ENCODE measurements around the gene GRIFIN.

The GRIFIN gene

DNA sequence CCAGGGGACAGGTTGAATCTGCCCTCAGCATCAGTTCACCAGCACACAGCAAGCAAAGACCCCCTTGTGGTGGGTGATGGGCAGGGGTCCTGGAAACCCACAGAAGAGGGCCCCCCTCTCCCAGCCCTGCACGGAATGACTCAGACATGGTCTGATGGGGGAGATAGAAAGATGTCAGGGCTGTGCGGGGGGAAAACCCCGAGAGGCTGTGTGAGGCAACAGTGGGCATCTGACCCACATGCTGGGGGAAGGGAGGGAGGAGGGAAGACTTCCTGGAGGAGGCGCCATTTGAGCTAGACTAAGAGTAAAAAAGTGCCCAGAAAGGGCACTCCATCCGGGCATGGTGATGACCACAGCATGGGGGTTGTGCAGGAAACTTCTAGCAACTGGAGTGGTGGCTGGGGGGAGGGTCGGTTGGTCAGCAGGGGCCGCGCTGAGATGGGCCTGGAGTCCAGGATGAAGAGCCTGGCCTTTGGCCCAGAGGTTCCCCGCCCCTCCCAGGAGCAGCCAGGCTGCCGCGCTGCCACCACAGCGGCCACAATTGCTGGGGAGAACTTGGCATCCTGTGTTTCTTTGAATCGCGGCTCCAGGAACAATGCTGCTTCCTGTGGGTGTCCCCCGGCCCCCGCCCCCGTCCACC is 45.9 kb upstream of the GRIFIN start:
- Histone ChIP-seq H3K36me3 (peaks cover 36% of the 10 kb centered on the region), H3K27ac (no peak overlapping the region), H3K9me3 (ENCODE audit: severe bottlenecking) (no peaks in the 10 kb centered on the region), H3K27me3 (ENCODE audit: insufficient read depth, low read depth, severe bottlenecking) (no peaks in the 10 kb centered on the region), H3K4me3 (ENCODE audit: low read depth, low read length) (no peak overlapping the region)
- no peak for DNase-seq
- TF ChIP-seq, protein P1, sequence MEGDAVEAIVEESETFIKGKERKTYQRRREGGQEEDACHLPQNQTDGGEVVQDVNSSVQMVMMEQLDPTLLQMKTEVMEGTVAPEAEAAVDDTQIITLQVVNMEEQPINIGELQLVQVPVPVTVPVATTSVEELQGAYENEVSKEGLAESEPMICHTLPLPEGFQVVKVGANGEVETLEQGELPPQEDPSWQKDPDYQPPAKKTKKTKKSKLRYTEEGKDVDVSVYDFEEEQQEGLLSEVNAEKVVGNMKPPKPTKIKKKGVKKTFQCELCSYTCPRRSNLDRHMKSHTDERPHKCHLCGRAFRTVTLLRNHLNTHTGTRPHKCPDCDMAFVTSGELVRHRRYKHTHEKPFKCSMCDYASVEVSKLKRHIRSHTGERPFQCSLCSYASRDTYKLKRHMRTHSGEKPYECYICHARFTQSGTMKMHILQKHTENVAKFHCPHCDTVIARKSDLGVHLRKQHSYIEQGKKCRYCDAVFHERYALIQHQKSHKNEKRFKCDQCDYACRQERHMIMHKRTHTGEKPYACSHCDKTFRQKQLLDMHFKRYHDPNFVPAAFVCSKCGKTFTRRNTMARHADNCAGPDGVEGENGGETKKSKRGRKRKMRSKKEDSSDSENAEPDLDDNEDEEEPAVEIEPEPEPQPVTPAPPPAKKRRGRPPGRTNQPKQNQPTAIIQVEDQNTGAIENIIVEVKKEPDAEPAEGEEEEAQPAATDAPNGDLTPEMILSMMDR (IDR thresholded peaks at IDR 0.05; ENCODE audit: low read depth, low read length): no peak

DNA sequence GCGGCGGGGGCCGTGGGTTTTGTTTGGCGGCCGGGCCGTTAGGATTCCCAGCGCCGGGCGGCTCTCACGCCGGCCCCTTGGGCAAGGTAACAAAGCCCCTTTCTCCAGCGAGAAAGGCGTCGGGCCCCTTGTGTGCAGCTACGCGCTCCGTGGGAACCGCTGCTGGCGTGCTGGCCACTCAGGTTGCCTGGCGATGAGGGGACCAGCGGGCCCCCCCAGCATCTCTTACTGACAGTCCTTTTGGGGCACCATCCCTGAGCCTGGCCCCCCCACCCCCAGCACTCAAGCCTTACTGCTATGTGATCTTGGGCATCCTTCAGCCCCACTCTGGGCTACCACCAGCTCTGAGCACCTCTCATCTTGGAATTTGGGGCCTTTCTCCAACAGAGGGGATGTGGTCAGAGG is 45.1 kb upstream of the GRIFIN start:
- no peaks in the 10 kb centered on the region for H3K27me3 ChIP-seq (ENCODE audit: insufficient read depth, low read depth, severe bottlenecking)
- H3K9me3 ChIP-seq (ENCODE audit: severe bottlenecking): no peaks in the 10 kb centered on the region
- TF ChIP-seq, protein P1 (IDR thresholded peaks at IDR 0.05; ENCODE audit: low read depth, low read length): no peak
- no peak for DNase-seq
- no peak overlapping the region for H3K27ac ChIP-seq
- H3K4me3 ChIP-seq (ENCODE audit: low read depth, low read length): no peak overlapping the region
- peaks cover 29% of the 10 kb centered on the region for H3K36me3 ChIP-seq

DNA sequence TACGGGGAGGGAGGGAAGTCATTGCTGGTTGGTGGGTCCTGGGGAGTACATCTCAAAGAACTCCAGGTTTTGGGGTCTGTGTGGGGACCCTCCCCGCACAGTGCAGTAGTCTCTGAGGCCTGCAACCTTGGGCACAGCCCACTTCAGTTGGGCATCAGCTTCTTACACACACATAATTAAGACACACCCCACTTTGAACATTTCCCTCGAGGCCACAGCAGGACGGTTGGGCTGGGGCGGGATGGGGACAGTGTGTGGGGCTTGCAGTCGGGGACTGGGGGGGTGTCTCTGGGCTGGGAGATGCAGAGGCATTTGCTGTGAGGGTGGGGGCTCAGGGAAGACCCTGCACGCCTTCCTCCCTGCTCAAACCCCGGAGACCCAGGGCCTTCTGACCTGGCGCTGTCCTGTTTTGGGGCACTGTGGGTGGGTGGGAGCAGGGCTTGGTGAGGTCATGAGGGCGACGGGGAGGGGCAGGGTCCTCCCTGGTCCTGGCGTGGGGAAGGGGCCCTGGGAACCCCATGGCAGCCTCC is 44.6 kb upstream of the GRIFIN start:
- DNase-seq: no peak
- Histone ChIP-seq H3K36me3 (peaks cover 24% of the 10 kb centered on the region), H3K27ac (no peak overlapping the region; the same call in 1 of the 2 replicates), H3K9me3 (ENCODE audit: severe bottlenecking) (no peaks in the 10 kb centered on the region), H3K27me3 (ENCODE audit: insufficient read depth, low read depth, severe bottlenecking) (no peaks in the 10 kb centered on the region), H3K4me3 (ENCODE audit: low read depth, low read length) (peak overlapping the region; percentile 49)
- TF ChIP-seq, protein P1 (IDR thresholded peaks at IDR 0.05; ENCODE audit: low read depth, low read length): no peak

DNA sequence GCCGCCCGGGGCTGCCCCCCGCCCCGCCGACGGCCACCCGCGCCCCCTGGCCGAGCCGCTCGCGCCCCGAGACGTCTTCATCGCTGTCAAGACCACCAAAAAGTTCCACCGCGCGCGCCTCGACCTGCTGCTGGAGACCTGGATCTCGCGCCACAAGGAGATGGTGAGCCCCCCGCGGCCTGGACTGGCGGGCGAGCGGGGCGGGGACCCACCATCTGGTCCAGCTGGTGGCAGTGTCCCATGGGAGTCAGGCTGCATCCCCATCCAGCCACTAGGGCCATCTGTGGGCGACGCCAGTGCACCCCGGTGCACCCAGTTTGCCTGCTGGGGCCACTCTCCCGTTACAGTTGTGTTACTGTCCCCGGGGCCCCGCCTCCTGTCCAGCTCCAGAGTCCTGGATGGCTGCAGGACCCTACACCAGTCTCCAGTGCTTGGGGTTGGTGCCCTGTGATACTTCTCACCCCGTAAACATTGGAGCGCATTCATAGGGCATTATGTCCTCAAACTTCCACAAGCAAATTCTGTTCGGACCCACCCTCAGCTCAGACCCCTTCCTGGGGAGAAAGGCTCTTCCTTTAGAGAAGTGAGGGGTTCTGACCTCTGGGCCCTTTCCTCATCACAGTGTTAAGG is 44.0 kb upstream of the GRIFIN start:
- TF ChIP-seq, protein P1 (IDR thresholded peaks at IDR 0.05; ENCODE audit: low read depth, low read length): peak; percentile 51
- no peaks in the 10 kb centered on the region for H3K27me3 ChIP-seq (ENCODE audit: insufficient read depth, low read depth, severe bottlenecking)
- H3K27ac ChIP-seq: peak overlapping the region; percentile 4; the same call in 1 of the 2 replicates
- peak; percentile 64 for DNase-seq
- peak overlapping the region; percentile 49 for H3K4me3 ChIP-seq (ENCODE audit: low read depth, low read length)
- H3K36me3 ChIP-seq: peaks cover 18% of the 10 kb centered on the region
- H3K9me3 ChIP-seq (ENCODE audit: severe bottlenecking): no peaks in the 10 kb centered on the region

DNA sequence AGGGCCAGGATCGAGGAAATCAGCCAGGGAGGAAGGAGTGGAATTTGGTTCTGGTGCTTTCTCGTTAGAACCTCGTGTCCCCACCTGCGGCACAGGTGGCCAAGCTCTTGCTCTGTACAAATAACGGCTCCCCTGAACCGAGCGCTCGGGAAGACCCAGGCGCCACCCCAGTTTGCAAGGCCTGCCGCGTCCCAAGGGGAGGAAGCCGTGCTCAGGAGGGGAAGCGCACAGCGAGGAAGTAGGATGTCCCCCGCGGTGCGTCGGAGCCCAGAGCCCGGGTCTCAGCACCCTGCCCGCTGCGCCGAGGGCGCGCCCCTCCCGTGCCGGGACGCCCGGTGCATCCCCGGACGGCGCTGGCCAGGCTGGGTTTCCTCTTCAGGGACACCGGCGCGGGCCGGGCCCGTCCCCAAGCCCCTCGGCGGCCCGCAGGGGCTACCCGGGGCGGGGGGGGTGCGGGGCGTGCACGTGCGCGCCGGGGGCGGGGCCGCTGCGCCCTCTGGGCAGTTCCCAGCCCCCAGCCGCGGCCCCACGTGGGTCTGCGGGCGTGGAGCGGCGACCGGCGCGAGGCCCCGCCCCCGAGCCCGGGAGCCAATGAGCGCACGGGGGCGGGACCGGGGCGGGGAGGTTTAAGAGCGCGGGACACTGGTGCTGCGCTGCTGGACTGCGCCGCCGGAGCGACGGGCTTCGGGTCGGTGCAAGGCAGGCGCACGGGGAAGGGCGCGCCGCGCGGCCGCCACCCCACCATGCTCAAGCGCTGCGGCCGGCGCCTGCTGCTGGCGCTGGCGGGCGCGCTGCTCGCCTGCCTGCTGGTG is 43.1 kb upstream of the GRIFIN start, which contains the start of gene LFNG:
LFNG (plus strand) TSS at position 656 of the 812 bp plus-strand sequence; CDS start at position 744, 88 bp downstream.
- peak within 1 kb of the TSS; percentile 68 for H3K27ac ChIP-seq
- H3K4me3 ChIP-seq (ENCODE audit: low read depth, low read length): peak within 1 kb of the TSS; percentile 49
- no peaks in the 10 kb centered on the region for H3K9me3 ChIP-seq (ENCODE audit: severe bottlenecking)
- TF ChIP-seq, protein P1 (IDR thresholded peaks at IDR 0.05; ENCODE audit: low read depth, low read length): no peak
- DNase-seq: peak; percentile 87
- H3K36me3 ChIP-seq: peaks cover 10% of the 10 kb centered on the region
- H3K27me3 ChIP-seq (ENCODE audit: insufficient read depth, low read depth, severe bottlenecking): no peaks in the 10 kb centered on the region
